HG02852 (cell line): ENCODE data around the gene DKKL1.

Experiments used
- ATAC-seq: cut with Tn5 transposase; IDR thresholded peaks from one replicate; pipeline ENCODE4 v1.9.1; 2021; ENCODE audit warnings: mild to moderate bottlenecking, moderate library complexity; ENCODE audit not compliant: unreplicated experiment

DKKL1 gene

GRCh38 chr19:49391581-49392399, 28.1 kb downstream of the DKKL1 start:
- no peak for ATAC-seq

- ATAC-seq: no peak
These were observed 30.2 kb downstream of the DKKL1 start for GRCh38 chr19:49393881-49394280.

GRCh38 chr19:49395581-49396407, 32.1 kb downstream of the DKKL1 start:
- no peak for ATAC-seq

GRCh38 chr19:49396738-49397505, 33.2 kb downstream of the DKKL1 start:
- no peak for ATAC-seq

- ATAC-seq: no peak
These were observed 34.4 kb downstream of the DKKL1 start for GRCh38 chr19:49398001-49398615.

GRCh38 chr19:49398931-49399330, 35.3 kb downstream of the DKKL1 start:
- no peak for ATAC-seq

GRCh38 chr19:49400029-49400428, 36.4 kb downstream of the DKKL1 start:
- ATAC-seq: no peak

GRCh38 chr19:49403404-49404187, 39.9 kb downstream of the DKKL1 start:
- no peak for ATAC-seq

- no peak for ATAC-seq
These were observed 43.4 kb downstream of the DKKL1 start for GRCh38 chr19:49407079-49407478.

GRCh38 chr19:49407482-49408015, 43.9 kb downstream of the DKKL1 start:
- no peak for ATAC-seq

- ATAC-seq: no peak
These were observed 45.3 kb downstream of the DKKL1 start for GRCh38 chr19:49408816-49409440.

- ATAC-seq: no peak
These were observed 45.9 kb downstream of the DKKL1 start for GRCh38 chr19:49409441-49410029.

GRCh38 chr19:49411681-49412326, 48.1 kb downstream of the DKKL1 start:
- ATAC-seq: no peak

GRCh38 chr19:49413348-49413747, 49.7 kb downstream of the DKKL1 start:
- ATAC-seq: no peak

GRCh38 chr19:49414256-49414655, 50.6 kb downstream of the DKKL1 start:
- no peak for ATAC-seq

- no peak for ATAC-seq
These were observed 51.6 kb downstream of the DKKL1 start for GRCh38 chr19:49415102-49415809.

- no peak for ATAC-seq
These were observed 52.1 kb downstream of the DKKL1 start for GRCh38 chr19:49415810-49416200.

GRCh38 chr19:49417088-49417487, 53.4 kb downstream of the DKKL1 start:
- ATAC-seq: no peak
